Measurements from ENCODE around the gene MYH6.

The MYH6 gene

GRCh38 chr14:23434488-23435222, 26.6 kb upstream of the MYH6 start:
- H3K27ac ChIP-seq: no peak overlapping the region
- no peak for TF ChIP-seq CTCF (conservative IDR thresholded peaks at IDR 0.05)

- no peak for TF ChIP-seq CTCF (conservative IDR thresholded peaks at IDR 0.05)
- no peak overlapping the region for H3K27ac ChIP-seq
These were observed 25.4 kb upstream of the MYH6 start for GRCh38 chr14:23433457-23433856.

- no peak overlapping the region for H3K27ac ChIP-seq
- no peak for TF ChIP-seq CTCF (conservative IDR thresholded peaks at IDR 0.05)
These were observed 24.9 kb upstream of the MYH6 start for GRCh38 chr14:23432946-23433345.

- TF ChIP-seq CTCF (conservative IDR thresholded peaks at IDR 0.05): no peak
These were observed 24.2 kb upstream of the MYH6 start for GRCh38 chr14:23432102-23432925.

GRCh38 chr14:23431486-23431885, 23.4 kb upstream of the MYH6 start:
- no peak overlapping the region for H3K27ac ChIP-seq
- no peak for TF ChIP-seq CTCF (conservative IDR thresholded peaks at IDR 0.05)

More at GRCh38 chr14:23432102-23432925, 24.2 kb upstream of the MYH6 start:
- H3K27ac ChIP-seq: no peak overlapping the region

GRCh38 chr14:23430723-23431085, 22.6 kb upstream of the MYH6 start:
- H3K27ac ChIP-seq: no peak overlapping the region
- no peak for TF ChIP-seq CTCF (conservative IDR thresholded peaks at IDR 0.05)

GRCh38 chr14:23430016-23430722, 22.1 kb upstream of the MYH6 start:
- H3K27ac ChIP-seq: no peak overlapping the region
- no peak for TF ChIP-seq CTCF (conservative IDR thresholded peaks at IDR 0.05)
